HL-60 (cell line): ENCODE results near the gene JARID2.

Experiments
- DNase-seq, 2 experiments: peaks; one replicate each; pipeline ENCODE4 v3.0.0-alpha.2; 2010 to 2020; ENCODE audit warnings: low read depth in 1 of 2, low spot score in 1 of 2
- H3K27ac ChIP-seq: fragments of 250-450 bp; sonication (Bioruptor Pico); replicated peaks from 2 replicates; pipeline ENCODE4 v1.5.1; 2020; ENCODE audit warnings: mild to moderate bottlenecking, moderate library complexity
- H3K27me3 ChIP-seq: fragments of 250-450 bp; sonication (Bioruptor Pico); 2 replicates; pipeline ENCODE4 v1.5.1; 2021; ENCODE audit warnings: mild to moderate bottlenecking, moderate library complexity; ENCODE audit not compliant: insufficient read depth, poor library complexity, severe bottlenecking
- H3K4me3 ChIP-seq: replicated peaks from 2 replicates; pipeline ENCODE4 v1.5.1; 2011; ENCODE audit warnings: mild to moderate bottlenecking, control low read depth, low read length; ENCODE audit not compliant: insufficient read depth
- CTCF ChIP-seq: IDR thresholded peaks from one replicate; pipeline ENCODE4 v1.5.1; 2011; ENCODE audit warnings: low read length, control low read depth, inconsistent platforms; ENCODE audit not compliant: insufficient read depth
- GABPA ChIP-seq: IDR thresholded peaks from 2 replicates; pipeline ENCODE4 v1.6.1; 2012; ENCODE audit warnings: low read depth
- POLR2AphosphoS5 ChIP-seq: IDR thresholded peaks from 2 replicates; pipeline ENCODE4 v1.6.1; 2012; ENCODE audit warnings: low read depth
- REST ChIP-seq: IDR thresholded peaks from 2 replicates; pipeline ENCODE4 v1.6.1; 2012; ENCODE audit warnings: low read depth; ENCODE audit not compliant: insufficient replicate concordance
- SPI1 ChIP-seq: IDR thresholded peaks from 2 replicates; pipeline ENCODE4 v1.6.1; 2012; ENCODE audit warnings: low read depth, mild to moderate bottlenecking, borderline replicate concordance

Gene JARID2

GRCh38 chr6:15447546-15448267 lies 201.8 kb downstream of the JARID2 start:
- Histone ChIP-seq H3K27ac (no peak overlapping the region), H3K4me3 (no peak overlapping the region), H3K27me3 (no peaks in the 10 kb centered on the region)
- DNase-seq, result no peak
- no peak for TF ChIP-seq GABPA
- no peak for TF ChIP-seq POLR2AphosphoS5
- TF ChIP-seq SPI1, result no peak
- no peak for TF ChIP-seq CTCF
- TF ChIP-seq REST, result no peak

GRCh38 chr6:15449011-15449410 lies 203.1 kb downstream of the JARID2 start:
- Histone ChIP-seq H3K4me3 (no peak overlapping the region), H3K27me3 (no peaks in the 10 kb centered on the region), H3K27ac (no peak overlapping the region)
- no peak for DNase-seq
- TF ChIP-seq GABPA (no peak), SPI1 (no peak), REST (no peak), POLR2AphosphoS5 (no peak), CTCF (no peak)

- H3K27ac ChIP-seq, result no peak overlapping the region
Observed at GRCh38 chr6:15451738-15452137, 205.9 kb downstream of the JARID2 start.

More at GRCh38 chr6:15451738-15452137, 205.9 kb downstream of the JARID2 start:
- no peak overlapping the region for H3K4me3 ChIP-seq
- DNase-seq, result no peak
- no peaks in the 10 kb centered on the region for H3K27me3 ChIP-seq
- TF ChIP-seq CTCF, result no peak
- no peak for TF ChIP-seq SPI1
- TF ChIP-seq POLR2AphosphoS5, result no peak
